ENCODE data around the gene RAB11A.

DNA sequence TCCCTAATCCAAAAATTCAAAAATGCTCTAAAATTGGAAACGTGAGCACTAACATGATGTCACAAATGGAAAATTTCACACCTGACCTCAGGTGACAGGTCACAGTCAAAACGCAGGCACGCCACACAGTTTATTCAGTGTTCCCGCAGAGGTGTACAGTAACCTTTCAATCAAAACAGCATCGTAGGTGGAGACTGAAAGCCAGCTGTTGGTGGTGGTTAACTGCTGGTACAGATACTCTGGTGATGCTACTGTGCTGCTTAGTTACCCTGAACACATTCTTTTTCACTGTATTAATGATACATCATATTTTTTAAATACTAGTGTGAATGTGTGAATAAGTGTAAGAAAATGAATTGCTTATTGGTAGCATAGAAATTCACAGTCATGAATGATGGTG is 23.8 kb downstream of the RAB11A start:
- TF ChIP-seq, protein P1, sequence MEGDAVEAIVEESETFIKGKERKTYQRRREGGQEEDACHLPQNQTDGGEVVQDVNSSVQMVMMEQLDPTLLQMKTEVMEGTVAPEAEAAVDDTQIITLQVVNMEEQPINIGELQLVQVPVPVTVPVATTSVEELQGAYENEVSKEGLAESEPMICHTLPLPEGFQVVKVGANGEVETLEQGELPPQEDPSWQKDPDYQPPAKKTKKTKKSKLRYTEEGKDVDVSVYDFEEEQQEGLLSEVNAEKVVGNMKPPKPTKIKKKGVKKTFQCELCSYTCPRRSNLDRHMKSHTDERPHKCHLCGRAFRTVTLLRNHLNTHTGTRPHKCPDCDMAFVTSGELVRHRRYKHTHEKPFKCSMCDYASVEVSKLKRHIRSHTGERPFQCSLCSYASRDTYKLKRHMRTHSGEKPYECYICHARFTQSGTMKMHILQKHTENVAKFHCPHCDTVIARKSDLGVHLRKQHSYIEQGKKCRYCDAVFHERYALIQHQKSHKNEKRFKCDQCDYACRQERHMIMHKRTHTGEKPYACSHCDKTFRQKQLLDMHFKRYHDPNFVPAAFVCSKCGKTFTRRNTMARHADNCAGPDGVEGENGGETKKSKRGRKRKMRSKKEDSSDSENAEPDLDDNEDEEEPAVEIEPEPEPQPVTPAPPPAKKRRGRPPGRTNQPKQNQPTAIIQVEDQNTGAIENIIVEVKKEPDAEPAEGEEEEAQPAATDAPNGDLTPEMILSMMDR (IDR thresholded peaks at IDR 0.05), result no peak
- no peak for TF ChIP-seq POLR2A (IDR thresholded peaks at IDR 0.05)

Measured in prostate gland (tissue), 2 donors.